ENCODE measurements around the gene CCDC77.

Gene CCDC77

GRCh38 chr12:468671-469389 is 67.4 kb downstream of the CCDC77 start:
- no peaks in the 10 kb centered on the region for H3K36me3 ChIP-seq (ENCODE audit: insufficient read depth, low read length)
- H3K9ac ChIP-seq (ENCODE audit: low read length) = no peak overlapping the region
- no peaks in the 10 kb centered on the region for H3K79me2 ChIP-seq (ENCODE audit: insufficient read depth, low read length)
- TF ChIP-seq EZH2 (IDR thresholded peaks at IDR 0.05; ENCODE audit: borderline replicate concordance, low read length) (no peak), CTCF (IDR thresholded peaks at IDR 0.05; ENCODE audit: low read length) (no peak)
- no peak overlapping the region for H2AFZ ChIP-seq (ENCODE audit: low read length)
- H3K4me1 ChIP-seq (ENCODE audit: insufficient read depth, low read length, severe bottlenecking) = no peaks in the 10 kb centered on the region
- H3K27ac ChIP-seq (ENCODE audit: low read depth, low read length, poor library complexity, severe bottlenecking) = no peak overlapping the region
- H3K4me3 ChIP-seq (ENCODE audit: low read depth, low read length, poor library complexity, severe bottlenecking) = no peak overlapping the region
- no peaks in the 10 kb centered on the region for H3K9me2 ChIP-seq (ENCODE audit: low read depth, low read length)
- peaks cover 15% of the 10 kb centered on the region; the same call in 1 of the 2 replicates for H3K27me3 ChIP-seq (ENCODE audit: insufficient read depth, low read length)
- H3F3A ChIP-seq (ENCODE audit: insufficient read depth, low read length) = no peaks in the 10 kb centered on the region
- no peak overlapping the region for H3K4me2 ChIP-seq (ENCODE audit: low read length)
- no peaks in the 10 kb centered on the region for H3K9me3 ChIP-seq (ENCODE audit: low read length)
- H4K20me1 ChIP-seq (ENCODE audit: insufficient read depth, low read length) = no peaks in the 10 kb centered on the region

- Histone ChIP-seq H3K4me3 (ENCODE audit: low read depth, low read length, poor library complexity, severe bottlenecking) (no peak overlapping the region), H3K4me2 (ENCODE audit: low read length) (no peak overlapping the region), H3K79me2 (ENCODE audit: insufficient read depth, low read length) (no peaks in the 10 kb centered on the region), H4K20me1 (ENCODE audit: insufficient read depth, low read length) (no peaks in the 10 kb centered on the region), H3K4me1 (ENCODE audit: insufficient read depth, low read length, severe bottlenecking) (no peaks in the 10 kb centered on the region), H3K9me2 (ENCODE audit: low read depth, low read length) (no peaks in the 10 kb centered on the region), H3K9ac (ENCODE audit: low read length) (no peak overlapping the region), H3K9me3 (ENCODE audit: low read length) (no peaks in the 10 kb centered on the region), H3F3A (ENCODE audit: insufficient read depth, low read length) (no peaks in the 10 kb centered on the region), H2AFZ (ENCODE audit: low read length) (no peak overlapping the region), H3K27ac (ENCODE audit: low read depth, low read length, poor library complexity, severe bottlenecking) (no peak overlapping the region), H3K36me3 (ENCODE audit: insufficient read depth, low read length) (no peaks in the 10 kb centered on the region), H3K27me3 (ENCODE audit: insufficient read depth, low read length) (peaks cover 5% of the 10 kb centered on the region; the same call in 1 of the 2 replicates)
- TF ChIP-seq EZH2 (IDR thresholded peaks at IDR 0.05; ENCODE audit: borderline replicate concordance, low read length) (no peak), CTCF (IDR thresholded peaks at IDR 0.05; ENCODE audit: low read length) (no peak)
These were observed 68.7 kb downstream of the CCDC77 start for GRCh38 chr12:470133-470532.

- no peaks in the 10 kb centered on the region for H3K9me3 ChIP-seq (ENCODE audit: low read length)
- TF ChIP-seq CTCF (IDR thresholded peaks at IDR 0.05; ENCODE audit: low read length) (no peak), EZH2 (IDR thresholded peaks at IDR 0.05; ENCODE audit: borderline replicate concordance, low read length) (no peak)
- no peak overlapping the region for H3K9ac ChIP-seq (ENCODE audit: low read length)
- H3K79me2 ChIP-seq (ENCODE audit: insufficient read depth, low read length) = no peaks in the 10 kb centered on the region
- no peak overlapping the region for H3K4me3 ChIP-seq (ENCODE audit: low read depth, low read length, poor library complexity, severe bottlenecking)
- no peaks in the 10 kb centered on the region for H3K9me2 ChIP-seq (ENCODE audit: low read depth, low read length)
- no peaks in the 10 kb centered on the region for H4K20me1 ChIP-seq (ENCODE audit: insufficient read depth, low read length)
- H2AFZ ChIP-seq (ENCODE audit: low read length) = no peak overlapping the region
- no peaks in the 10 kb centered on the region for H3F3A ChIP-seq (ENCODE audit: insufficient read depth, low read length)
- no peak overlapping the region for H3K27ac ChIP-seq (ENCODE audit: low read depth, low read length, poor library complexity, severe bottlenecking)
- H3K36me3 ChIP-seq (ENCODE audit: insufficient read depth, low read length) = no peaks in the 10 kb centered on the region
- H3K4me2 ChIP-seq (ENCODE audit: low read length) = no peak overlapping the region
- peaks cover 10% of the 10 kb centered on the region; the same call in 1 of the 2 replicates for H3K27me3 ChIP-seq (ENCODE audit: insufficient read depth, low read length)
- no peaks in the 10 kb centered on the region for H3K4me1 ChIP-seq (ENCODE audit: insufficient read depth, low read length, severe bottlenecking)
These were observed 71.8 kb downstream of the CCDC77 start for GRCh38 chr12:473198-473597.

All from OCI-LY1 (cell line).